Endometrial microvascular endothelial cells (primary cell): ENCODE data around the gene CSF1. TPM values are rescaled to one million over a fixed set of nuclear protein-coding genes. Genes with fewer than 3 reads are reported as not detected.
"Not testable (repeated sequence)": the region's sequence is repeated elsewhere in the genome, so short reads cannot be mapped to it uniquely, and the experiment has no call there.

Source experiments
- in situ Hi-C: cut with HindIII; loops from 2 replicates; pipeline ENCODE4 v1.10.0; 2017; ENCODE audit warnings: low sequenced_read_pairs, low pct_unique_long_range_greater_than_20kb; ENCODE audit errors: inconsistent ontology term
- total RNA-seq: library from RNA; depleted of rRNA; stranded (reverse); fragments of >200 nt; gene quantifications from one replicate; pipeline ENCODE4 v1.2.3, GENCODE V29; 2015; ENCODE audit errors: inconsistent ontology term

CSF1 gene
- total RNA-seq, 1 donor from 2014 or later, result 8.9 TPM

DNA sequence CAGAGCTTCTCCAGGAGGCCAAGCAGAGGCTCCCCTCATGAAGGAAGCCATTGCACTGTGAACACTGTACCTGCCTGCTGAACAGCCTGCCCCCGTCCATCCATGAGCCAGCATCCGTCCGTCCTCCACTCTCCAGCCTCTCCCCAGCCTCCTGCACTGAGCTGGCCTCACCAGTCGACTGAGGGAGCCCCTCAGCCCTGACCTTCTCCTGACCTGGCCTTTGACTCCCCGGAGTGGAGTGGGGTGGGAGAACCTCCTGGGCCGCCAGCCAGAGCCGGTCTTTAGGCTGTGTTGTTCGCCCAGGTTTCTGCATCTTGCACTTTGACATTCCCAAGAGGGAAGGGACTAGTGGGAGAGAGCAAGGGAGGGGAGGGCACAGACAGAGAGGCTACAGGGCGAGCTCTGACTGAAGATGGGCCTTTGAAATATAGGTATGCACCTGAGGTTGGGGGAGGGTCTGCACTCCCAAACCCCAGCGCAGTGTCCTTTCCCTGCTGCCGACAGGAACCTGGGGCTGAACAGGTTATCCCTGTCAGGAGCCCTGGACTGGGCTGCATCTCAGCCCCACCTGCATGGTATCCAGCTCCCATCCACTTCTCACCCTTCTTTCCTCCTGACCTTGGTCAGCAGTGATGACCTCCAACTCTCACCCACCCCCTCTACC lies 19.1 kb downstream of the CSF1 start:
- in situ Hi-C loops, result no loop called here

DNA sequence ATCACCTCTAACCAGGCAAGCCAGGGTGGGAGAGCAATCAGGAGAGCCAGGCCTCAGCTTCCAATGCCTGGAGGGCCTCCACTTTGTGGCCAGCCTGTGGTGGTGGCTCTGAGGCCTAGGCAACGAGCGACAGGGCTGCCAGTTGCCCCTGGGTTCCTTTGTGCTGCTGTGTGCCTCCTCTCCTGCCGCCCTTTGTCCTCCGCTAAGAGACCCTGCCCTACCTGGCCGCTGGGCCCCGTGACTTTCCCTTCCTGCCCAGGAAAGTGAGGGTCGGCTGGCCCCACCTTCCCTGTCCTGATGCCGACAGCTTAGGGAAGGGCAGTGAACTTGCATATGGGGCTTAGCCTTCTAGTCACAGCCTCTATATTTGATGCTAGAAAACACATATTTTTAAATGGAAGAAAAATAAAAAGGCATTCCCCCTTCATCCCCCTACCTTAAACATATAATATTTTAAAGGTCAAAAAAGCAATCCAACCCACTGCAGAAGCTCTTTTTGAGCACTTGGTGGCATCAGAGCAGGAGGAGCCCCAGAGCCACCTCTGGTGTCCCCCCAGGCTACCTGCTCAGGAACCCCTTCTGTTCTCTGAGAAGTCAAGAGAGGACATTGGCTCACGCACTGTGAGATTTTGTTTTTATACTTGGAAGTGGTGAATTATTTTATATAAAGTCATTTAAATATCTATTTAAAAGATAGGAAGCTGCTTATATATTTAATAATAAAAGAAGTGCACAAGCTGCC lies 19.8 kb downstream of the CSF1 start:
- in situ Hi-C loops, result no loop called here

DNA sequence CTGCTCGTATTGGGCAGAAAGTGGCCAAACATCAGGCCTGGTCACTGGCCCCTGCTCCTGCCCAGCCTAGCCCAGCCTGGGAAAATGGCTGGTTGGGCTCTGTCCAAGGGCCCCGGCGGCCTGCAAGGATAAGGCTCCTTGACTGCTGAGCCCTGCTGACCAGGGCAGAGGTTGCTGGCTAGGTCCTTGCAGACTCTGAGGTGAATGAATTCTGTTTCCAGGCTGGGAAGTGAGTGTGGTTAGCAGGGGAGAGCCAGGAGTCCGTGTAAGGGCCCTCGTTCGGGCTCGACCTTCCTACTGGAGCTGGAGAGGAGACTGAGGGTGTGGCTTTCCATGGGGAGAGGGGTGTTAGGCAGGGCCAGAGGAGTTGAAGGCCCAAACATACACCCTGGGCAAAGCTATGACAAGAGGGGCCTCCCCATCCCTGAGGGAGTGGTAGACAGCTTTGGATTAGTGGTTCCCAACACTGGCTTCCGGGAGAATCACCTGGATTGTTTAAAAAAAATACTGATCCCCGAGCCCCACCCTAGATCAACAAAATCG lies 20.6 kb downstream of the CSF1 start:
- in situ Hi-C loops, result no loop called here

DNA sequence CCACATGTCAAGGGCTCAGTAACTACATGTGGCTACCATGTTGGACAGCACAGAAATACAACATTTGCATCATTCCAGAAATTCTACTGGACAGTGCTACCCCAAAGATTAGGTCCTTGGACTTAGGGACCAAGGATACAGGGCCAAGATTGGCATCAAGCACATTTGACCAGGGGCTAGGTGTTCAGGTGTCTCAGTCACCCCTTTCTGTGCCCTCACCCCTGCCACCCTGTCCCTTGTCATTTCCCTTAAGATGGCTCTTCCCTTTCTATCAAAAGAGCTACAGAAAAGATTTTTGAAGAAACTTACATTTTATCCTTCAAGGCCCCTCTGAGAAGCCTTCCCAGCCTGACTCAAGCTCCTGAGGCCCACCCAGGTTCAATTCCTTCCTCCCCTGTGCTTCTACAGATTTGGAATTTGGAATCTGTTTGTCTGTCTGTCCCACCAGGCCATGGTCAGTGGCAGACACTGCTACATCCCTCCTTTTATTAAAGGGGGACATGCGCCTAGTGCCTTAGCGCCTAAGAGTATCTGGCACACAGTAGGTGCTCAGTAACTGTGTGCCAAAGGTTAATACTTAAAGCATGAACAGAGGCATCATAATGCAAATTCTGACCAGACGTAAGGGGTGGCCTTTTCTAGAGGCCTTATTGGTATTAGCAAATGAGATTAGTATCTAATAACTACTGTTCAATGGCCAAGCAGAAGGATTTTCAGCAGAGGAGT lies 21.4 kb downstream of the CSF1 start:
- in situ Hi-C loops, result no loop called here

DNA sequence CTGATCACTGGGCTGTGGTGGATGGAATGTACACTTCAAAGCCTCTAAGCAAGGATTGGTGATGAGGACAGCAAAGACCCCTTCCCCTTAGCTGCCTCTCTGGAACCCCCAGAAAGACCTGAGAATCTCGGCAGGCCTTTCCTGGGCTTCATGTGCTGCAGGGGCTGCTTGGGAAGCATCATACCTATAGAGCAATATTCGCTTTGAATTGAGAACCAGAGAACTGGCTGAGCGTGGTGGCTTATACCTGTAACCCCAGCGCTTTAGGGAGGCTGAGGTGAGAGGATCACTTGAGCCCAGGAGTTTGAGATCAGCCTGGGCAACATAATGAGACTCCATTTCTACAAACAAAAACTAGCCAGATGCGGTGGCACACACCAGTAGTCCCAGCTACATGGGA lies 22.0 kb downstream of the CSF1 start:
- in situ Hi-C loops, result no loop called here

DNA sequence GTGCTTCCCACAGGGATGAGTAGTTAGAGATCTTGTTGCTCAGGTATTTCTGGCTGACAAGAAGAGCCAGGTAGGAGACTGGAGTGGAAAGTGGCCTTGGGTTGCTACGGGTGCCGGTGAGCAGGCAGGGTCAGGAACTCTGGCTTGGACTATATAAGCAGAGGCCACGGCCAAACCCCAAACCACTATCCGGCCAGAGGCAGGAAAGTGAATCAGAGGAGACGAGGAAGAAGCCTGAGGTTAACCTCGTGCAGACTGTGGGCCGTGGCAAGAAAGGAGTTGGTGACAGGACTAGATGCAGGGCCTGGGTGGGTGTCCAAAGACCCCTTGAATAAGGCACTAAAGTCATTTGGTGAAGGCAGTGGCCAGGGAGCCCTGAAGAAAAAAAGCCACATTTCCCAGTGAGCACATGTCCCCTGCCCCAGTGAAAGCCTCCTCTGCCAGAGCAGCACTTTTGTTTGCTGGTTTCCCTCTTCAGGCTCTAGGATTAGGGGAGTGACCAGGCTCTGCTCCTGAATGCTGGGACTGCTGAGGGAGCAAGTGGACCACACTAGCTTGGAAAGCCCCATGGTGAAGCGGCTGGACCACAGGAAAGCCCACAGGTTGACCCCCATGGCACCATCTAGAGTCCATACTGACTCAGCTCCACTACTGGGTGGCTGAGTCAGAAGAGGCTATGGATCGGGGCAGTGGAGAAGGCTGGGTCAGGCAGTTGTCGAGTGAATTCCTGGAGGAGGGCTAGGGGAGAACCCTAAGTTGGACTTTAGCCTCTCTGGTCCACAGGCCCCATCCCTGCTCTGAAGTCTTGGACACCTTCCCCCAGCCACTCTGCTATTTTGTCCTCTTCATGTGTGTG lies 23.4 kb downstream of the CSF1 start:
- in situ Hi-C loops, result no loop called here

DNA sequence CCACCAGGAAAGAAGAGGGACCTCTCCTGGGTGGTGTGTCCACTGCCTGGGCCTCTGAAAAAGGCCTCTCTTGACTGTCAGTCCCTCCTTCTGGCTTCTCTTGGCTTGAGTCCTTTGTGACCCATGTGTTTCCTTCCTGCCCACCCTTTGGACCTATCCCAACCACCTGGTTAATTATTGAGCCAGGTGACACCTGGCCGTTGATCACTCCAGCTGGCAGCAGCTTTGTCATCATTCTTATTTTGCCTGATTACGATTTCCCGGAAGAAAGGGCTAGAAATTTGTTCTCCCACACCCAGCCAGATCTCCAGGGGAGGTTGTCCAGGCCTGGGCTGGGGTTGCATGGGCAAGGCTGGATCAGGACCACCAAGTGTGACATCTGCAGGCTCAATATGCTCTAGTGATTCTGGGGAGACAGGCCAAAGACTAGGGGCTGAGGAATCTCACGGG lies 24.8 kb downstream of the CSF1 start:
- in situ Hi-C loops, result no loop called here

DNA sequence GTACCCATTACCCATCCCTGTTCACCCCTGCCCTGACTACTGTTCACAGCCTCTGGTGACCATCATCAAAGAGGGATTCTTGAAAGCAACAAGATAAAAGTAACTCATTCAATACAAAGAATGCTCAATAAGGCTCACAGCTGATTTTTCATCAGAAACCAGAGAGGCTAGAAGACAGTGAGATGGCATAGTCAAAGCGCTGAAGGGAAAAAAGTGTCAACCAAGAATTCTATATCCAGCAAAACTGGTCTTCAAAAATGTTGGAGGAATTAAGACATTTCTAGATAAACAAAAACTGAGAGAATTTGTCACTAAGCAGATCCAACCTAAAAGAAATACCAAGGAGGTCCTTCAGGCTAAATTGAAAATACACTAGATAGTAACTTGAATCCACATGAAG lies 27.1 kb downstream of the CSF1 start:
- in situ Hi-C loops, result no loop called here

DNA sequence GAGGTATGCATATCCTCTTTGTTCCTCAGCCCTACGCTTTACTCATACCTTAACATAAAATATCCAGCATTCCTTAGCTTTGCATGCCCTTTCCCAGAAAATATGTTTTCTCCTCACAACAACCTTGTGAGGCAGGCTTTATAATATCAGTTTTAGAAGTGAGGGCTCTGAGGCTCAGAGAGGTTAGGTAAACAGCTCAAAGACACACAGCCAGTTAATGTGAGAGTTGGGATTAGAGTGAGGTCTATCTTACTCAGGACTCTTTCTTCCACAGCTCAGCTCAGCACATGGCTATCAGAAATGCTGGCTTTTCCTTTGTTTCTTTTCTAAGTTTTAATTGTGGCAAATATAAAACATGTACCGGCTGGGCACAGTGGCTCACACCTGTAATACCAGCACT lies 27.9 kb downstream of the CSF1 start:
- in situ Hi-C loops, result no loop called here

DNA sequence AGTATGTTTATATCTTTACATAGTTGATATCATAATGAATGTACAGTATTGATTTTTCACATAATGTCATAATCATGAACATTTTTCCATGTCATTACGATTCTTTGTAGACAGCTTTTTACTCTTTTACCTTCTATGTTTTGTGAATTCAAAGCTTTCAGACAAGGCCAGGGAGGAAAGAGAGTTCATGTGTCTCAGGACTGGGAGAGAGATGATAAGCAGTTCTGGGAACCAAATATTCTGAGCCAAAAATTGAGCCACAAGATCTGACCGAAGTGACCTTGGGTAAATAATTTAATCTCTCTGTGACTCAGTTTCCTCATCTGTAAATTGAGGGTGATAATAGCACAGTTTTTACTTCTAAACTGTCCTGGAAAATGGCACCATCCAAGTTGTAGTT lies 31.8 kb downstream of the CSF1 start:
- in situ Hi-C loops, result no loop called here

DNA sequence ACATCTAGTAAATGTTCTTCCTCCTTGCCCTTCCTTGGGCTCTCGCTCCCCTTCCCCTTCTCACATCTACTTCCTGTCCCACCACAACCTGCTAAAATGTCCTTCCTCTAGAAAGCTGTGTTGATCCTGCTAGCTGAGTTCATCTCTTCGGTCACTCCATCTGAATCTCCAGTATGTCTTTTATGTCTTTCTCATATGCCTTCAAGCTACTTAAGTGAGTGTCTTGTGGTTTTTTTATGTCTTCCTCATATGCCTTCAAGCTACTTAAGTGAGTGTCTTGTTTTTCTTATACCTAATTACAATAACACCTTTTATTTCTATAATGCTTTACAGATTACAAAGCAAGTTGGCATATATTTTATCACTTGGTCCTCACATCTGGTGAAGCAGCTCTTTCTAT lies 33.9 kb downstream of the CSF1 start:
- in situ Hi-C loops, result no loop called here

DNA sequence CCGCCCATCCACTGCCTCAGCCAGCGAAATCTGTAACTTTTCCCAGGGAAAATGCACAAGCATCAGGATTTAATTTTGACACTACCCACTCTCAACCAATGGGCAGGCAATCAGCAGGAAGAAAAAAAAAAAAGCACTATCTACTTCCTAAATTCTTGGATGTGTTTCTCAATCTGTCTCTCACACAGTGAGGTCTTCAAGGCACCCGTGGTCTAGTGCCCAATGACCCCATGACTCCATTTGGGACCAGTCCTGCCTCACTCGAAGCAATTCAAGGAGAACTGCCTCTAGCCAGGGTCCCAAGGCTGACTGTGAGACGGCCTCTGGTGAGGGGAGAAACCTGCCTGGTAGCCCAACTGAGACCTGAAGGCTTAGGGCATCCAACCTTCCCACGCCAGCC lies 35.9 kb downstream of the CSF1 start:
- in situ Hi-C loops, result no loop called here

DNA sequence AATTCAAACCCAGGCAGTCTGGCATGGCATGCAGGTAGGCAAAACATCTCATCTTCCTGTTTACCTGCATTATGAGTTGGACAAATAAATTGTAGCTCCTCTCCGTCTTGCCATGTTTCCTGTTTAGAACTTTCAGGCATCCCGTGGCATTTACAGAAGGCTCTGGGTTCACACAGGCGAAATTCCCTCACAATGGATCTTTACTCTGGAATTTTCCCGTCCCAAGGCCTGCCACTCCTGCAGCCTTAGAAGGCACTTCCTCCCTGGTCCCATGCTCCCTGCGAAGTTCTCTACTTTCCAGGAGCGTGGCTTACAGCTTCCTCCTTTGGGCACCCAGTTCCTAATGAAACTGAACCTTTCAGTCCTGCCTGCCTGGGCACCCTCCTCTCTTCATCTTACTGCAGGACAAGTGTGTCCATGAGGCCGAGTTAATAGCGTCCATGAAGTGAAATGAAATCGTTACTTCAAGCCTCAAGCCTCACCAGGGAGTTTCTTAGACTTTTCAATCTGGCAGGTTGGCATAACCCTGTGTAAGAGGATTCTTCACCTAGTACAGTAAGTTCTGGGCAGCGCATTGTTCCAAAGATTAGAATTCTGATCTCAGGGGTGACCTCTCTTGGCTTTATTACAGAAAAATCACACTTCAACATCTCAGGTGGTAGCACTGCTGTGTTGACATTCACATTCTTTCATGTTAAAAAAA lies 37.1 kb downstream of the CSF1 start:
- in situ Hi-C loops, result no loop called here

DNA sequence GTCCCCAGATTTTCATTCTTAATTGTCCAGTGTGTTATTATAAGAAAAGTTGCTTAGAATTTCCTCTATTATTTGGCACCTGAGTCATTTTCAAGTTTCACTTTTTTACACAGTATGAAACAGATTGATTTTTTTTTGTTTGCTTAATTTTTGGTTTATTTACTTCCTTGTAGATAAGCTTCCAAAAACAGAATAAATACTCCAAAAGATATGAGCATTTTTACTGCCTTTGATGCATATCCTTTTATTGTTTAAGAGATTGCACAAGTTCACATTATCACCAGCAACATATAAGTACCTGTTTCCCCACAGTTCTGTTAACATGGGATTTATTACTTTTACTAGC lies 37.6 kb downstream of the CSF1 start:
- in situ Hi-C loops, result no loop called here

DNA sequence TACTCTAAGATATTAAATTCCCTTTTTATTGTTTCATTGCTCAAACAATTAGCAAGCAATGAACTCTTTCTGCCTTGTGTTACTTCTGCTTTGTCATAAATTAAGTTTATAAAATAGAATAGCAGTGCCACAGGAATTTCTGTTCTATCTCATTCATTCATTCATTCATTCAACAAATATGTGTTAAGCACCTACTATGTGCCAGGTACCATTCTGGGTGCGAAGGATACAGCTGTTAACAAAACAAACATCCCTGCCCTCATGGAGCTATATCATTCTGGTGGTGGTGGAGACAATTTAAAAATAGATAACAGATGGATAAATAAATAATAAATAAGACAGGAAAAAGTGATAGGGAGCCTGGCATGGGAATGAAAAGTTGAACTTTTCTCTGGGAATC lies 39.4 kb downstream of the CSF1 start:
- in situ Hi-C loops, result no loop called here

DNA sequence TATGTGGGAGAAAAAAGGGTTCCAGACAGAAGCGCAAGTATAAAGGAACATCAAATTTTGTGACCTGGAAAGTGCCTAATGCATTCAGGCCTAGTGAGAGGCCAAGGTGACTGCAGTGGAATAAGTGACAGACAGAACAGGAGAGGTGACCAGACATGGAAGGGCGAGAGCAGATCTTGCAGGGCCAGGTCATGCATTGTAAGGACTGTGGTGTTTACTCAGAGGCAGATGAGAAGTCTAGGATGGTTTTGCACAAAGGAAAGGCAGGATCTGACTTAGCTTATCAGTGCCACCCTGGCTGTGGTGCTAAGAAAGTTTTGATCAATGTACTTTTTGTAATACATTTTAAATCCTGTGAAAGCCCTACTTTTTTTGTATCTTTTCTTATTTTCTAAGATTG lies 39.9 kb downstream of the CSF1 start:
- in situ Hi-C loops, result no loop called here

DNA sequence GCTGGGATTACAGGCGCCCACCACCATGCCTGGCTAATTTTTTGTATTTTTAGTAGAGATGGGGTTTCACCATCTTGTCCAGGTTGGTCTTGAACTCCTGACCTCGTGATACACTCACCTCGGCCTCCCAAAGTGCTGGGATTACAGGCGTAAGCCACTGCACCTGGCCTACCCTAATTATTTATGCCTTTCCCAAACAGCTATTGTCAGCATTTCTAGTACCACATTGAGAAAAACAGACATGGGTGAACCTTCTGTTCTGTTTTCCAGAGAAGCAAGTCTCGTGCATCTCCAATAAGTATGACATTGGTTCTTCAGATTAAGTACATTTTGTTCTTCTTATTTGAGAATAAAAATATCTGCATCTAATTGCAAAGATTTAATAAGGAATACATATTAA lies 40.9 kb downstream of the CSF1 start:
- in situ Hi-C loops, result not testable (repeated sequence)

DNA sequence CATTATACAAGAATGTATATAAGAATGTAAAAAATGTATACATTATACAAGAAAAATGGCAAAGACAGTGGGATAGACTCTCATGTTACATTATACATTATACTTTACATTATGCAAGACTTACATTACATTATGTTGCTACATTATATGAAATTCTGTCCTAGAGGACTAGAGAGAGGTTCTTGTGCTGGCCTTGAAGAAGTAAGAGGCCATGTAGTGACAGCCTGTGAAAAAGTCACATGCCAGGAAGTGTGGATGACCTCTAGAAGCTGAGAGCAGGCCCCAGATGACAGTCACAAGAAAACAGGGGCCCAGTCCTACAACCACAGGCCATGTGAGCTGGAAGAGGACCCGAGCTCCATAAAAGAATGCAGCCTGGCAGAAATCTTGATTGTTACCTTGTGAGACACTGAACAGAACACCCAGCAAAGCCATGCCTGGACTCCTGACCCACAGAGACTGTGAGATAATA lies 43.4 kb downstream of the CSF1 start:
- in situ Hi-C loops, result no loop called here
